GM21381 (cell line): ENCODE results near the gene GABBR1.

Experiments used
- ATAC-seq: cut with Tn5 transposase; IDR thresholded peaks from one replicate; pipeline ENCODE4 v1.9.1; 2021; ENCODE audit warnings: mild to moderate bottlenecking, moderate library complexity; ENCODE audit not compliant: unreplicated experiment

GABBR1 gene

GRCh38 chr6:29655658-29656057 is 22.7 kb upstream of the GABBR1 start:
- ATAC-seq: no peak

DNA sequence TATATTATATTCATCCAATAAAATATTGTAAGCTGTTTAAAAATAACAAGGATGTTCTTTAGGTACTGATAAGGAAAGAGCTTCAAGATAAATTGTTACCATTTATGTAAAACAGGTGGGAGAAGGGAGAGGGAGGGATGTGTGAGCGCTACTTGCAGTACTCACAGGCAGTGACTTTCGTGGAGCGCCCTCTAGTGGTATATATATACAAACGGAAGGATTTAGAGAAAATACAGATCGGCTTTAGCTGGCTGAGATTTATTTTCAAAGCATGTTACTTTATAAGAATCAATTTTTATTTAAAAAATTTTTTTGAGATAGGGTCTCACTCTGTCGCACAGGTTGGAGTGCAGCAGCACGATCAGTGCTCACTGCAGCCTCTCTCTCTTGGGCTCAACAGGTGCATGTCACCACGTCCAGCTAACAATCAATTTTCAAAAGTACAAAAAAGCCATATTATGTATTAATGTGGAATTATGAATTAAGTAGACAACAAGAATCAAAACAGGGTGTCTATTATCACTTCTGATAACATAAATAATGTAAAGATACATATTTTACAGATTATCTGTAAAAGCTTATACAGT is 20.6 kb upstream of the GABBR1 start:
- ATAC-seq: no peak

DNA sequence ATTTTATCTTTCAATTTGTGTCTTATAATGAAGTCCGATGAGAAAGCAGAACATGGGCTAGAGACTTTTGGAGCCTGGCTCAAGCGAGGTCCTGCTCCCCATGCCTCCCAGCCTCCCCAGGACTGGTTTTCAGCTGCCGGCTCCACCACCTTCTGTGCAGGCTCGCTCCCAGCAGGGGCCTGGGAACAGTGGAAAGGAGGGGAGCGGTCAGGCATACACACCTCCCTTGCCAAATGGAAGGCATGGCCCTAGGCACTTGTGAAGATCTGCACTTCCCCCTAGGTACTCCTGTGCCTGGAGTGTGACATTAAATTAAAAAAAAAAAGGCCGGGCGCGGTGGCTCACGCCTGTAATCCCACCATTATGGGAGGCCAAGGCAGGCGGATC is 19.2 kb upstream of the GABBR1 start:
- no peak for ATAC-seq

DNA sequence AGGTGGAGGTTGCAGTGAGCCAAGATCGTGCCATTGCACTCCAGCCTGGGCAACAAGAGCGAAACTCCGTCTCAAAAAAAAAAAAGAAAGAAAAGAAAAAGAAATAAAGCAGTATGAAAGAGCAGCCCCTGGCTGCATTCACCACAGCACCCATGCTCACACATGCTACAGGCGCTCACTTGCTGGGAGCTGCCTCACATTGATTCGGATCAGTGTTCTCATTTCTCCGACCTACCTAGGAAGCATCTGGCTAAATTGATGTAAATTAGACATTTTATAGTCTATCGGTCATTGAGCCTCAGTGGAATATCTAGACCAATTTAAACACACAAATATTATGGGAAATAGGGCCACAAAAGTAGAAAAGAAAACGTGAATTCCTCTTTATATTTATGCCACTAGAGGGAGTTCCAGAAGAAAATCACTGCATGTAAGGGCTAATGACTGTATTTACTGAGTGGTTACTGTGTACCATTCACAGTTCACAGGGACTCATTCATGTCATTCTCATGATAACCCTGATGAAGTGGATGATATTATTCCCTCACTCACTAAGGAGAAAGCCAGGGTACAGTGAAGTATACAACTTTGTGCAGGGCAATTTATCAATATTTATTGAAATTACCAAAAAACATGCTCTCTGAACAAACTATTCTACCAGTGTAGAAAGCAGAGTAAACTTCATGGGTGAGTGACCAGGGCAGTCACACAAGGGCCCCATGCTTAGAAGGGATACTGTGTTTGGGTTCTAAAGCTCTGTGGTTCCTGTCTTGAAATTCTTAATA is 18.6 kb upstream of the GABBR1 start:
- ATAC-seq: no peak

DNA sequence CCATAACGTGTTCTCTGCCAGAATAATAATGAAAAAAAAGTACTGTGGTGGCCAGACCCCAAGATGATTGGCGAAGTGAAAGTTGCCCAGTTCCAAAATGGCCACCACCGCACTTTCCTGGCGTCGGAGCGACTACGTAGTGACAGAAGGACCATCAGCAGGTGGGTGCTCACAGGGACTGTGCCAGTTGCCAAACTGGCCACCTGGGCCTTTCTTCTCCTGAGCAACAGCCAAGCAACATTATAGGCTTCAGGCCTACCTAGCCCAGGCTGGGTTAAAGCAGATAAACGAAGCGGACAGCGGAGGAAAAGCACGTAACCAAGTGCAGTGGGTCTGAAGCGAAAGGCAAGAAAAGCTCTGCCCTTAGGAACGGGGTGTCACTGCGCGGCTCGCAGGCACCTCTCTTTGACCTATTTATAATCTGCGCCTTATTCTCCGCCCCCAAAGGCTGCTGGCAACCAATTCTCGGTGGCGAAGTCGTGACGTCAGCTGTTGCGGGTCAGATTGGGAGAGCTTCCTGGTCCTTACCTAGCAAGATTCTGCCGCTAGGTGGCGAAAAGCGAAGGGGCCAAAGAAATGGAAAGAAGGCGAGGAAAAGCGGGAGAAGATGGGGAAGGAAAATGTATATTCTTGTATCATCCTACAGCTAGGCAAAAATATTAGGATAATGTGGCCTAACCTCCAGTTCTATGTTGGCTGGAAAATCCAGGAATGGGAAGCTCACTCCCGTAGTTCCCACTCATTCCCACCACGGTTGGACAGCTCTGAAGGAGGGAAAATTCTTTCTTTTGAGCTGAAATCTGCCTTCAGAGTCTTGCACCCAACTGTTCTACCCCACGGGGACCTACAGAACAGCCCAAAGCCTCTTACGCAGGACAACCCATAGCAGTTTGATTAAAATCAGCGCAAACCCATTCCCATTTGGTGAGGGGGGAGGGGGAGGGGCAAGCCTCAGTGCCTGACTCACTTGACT is 17.0 kb upstream of the GABBR1 start:
- peak; percentile 94 for ATAC-seq

GRCh38 chr6:29647927-29648642 is 15.1 kb upstream of the GABBR1 start:
- ATAC-seq: no peak

- no peak for ATAC-seq
Observed at GRCh38 chr6:29641430-29642148, 8.6 kb upstream of the GABBR1 start.

DNA sequence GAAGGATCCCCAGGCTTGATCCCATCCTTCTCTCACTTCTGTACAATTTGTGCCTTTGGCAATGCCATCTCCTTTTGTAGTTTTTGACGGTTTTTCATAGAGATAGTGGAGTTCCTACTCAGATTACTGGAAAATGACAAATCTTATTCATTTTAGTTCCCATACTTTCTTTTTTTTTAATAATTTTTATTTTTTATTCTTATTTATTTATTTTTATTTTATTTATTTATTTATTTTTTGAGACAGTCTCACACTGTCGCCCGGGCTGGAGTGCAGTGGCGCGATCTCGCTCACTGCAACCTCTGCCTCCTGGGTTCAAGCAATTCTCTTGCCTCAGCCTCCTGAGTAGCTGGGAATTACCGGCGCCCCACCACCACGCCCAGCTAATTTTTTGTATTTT is 4.3 kb upstream of the GABBR1 start:
- ATAC-seq: no peak

DNA sequence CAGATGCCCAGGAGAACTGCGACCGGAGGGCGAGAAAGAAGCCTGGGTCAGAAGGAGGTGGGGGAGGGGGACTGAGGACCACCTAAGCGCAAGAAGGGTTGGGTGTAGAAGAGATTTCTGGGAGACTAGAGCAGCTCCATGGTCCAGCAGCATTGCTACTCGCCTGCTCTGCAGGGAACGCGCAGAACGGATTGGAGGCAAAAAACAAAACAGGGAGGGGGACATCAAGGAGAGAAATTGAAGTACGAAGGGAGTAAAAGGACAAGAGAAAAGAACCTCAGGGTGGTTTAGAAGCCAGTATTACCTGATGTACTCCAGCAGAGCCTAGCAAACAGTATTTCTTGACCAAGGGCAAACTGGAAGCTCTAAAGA is 537 bp upstream of the GABBR1 start:
- ATAC-seq: no peak

GRCh38 chr6:29631860-29632731 is 887 bp downstream of the GABBR1 start:
- no peak for ATAC-seq

DNA sequence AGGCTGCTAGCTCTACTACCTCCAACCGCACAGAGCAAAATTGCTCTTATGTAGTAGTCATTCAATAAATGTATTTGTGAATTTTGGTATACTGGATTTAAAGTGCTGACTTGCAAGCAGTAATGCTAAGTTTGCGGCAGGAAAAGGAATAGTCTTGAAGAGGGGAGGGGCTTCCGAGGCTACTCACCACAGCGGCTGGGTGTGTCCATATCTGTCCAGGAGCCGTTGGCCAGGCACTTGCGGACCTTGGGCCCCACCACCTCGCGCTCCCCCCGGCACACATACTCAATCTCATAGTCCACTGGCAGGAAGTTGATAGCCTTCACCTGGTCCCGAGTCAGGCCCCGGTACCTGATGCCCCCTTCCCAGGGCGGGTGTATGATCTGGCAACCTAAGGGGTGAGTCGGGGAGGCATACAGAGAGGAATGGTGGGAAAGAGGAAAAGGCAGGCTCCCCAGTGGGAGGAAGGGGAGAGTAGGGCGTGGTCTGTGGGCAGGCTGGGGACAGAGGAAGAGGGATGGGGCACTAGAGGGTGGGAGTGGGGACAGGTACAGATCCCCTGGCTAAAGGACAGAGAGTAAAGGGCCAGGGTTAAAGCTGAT is 1.7 kb downstream of the GABBR1 start:
- ATAC-seq: no peak

GRCh38 chr6:29630315-29630714 is 2.7 kb downstream of the GABBR1 start:
- no peak for ATAC-seq

DNA sequence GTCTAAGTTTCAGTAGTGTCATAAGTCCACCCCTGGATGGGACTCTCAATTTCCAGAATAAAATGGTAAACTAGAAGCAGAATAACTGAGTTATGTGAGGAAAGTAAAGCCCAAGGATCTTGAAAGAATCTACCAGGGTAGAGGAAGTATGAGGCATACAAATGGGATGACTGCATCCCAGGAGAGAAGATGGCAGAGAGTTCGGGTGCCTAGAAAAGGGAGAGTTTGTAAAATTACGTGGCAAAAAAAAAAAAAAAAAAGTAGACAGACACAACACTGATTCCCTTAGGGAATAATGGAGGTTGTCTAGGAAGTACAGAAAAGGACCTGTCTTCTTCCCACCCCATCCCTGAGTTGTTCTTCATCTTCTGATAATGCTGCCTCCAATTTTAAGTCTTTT is 3.4 kb downstream of the GABBR1 start:
- ATAC-seq: no peak

GRCh38 chr6:29628419-29629281 is 4.3 kb downstream of the GABBR1 start:
- ATAC-seq: no peak

DNA sequence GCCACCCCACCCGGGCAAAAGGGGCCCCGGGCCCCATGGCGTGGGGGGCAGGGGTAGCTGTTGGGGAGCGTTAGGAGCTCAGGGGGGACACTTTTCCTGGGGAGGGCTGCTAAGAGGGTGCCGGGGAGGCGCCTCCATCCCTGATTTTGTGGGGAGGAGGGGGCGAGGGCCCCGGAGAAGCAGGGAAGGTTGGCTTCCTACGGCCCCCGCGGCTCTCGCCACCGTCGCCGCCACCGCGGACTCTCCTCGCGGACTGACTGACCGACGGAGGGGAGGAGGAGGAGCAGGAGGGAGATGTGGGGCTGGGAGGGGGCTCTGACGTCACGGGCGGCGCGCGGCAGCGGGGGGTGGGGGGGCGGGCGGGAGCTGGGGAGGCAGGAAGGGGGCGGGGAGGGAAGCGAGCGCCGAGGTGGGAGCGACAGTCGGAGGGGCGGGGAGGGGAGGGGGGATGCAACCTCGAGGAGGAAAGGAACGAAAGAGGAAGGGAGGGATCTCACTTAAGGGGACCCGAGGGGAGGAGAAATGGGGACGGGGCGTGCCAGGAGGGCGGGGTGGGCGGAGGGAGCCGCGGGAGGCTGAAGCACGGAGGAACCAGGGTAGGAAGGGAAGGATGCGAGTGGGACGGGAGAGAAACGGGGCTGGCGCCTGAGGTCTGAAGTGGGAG is 5.1 kb downstream of the GABBR1 start:
- no peak for ATAC-seq

DNA sequence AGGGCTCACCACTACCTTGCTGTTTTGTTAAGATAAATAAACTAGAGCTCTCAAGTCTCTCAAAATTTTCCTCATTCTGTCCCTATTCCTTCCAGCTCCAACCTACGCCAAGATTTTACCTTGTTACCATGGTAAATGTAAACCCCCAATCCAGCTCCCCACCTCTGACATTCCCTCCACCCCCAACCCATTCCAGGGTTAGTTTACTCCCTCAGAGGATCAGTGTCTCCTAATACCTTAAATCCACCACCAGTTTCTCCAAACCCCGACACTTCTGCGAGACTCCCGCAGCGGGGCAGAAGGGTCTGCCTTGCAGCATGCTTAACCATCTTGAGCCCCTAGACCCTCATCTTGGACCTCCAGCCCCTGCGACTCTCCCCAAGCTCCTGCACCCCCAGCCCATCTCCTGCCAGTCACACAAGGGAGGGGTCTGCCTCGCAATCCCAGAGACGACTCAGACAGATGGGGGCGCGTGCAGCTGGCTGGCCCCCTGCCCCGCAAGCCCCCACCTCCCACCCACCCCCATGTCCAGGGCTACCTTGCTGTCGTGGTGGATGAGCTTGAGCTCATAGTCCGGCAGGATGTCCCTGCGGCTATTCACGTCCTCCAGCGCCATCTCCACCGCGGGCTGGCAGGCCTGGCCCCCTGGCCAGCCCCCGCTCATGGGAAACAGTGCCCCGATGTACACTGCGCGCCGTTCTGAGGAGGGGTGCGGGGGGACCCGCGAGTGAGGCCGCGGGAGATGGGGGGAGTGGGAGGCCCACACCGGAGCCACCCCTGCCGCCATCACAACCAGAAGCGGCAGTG is 5.8 kb downstream of the GABBR1 start:
- ATAC-seq: no peak
